Measurements from ENCODE around the gene FBXO40. TPM values are rescaled to one million over a fixed set of nuclear protein-coding genes. Genes with fewer than 3 reads are reported as not detected.

Gene FBXO40
- total RNA-seq, 2 donors from 2014 or later, result 81.6 to 187 TPM

DNA sequence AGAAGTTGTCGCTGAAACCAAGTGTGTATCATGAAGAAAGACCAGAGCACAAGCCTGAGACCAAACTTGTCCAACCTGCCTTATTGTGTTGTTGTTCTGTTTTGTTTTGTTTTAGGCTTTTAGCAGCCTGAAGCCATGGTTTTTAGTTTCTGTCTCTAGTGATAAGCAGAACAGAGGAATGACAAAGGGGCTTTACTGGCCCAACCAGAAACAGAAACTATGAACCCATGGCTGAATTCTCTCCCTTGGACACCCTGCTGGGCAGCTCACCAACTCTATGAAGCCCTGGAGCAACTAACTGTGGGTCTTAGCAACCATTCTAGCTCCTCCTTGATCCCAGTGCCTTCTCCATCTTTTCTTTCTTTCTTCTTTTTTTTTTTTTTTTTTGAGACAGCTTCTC lies 37.2 kb downstream of the FBXO40 start:
- Histone ChIP-seq H3K4me1 (peaks cover 0 to 13% of the 10 kb centered on the region in 2 donors), H3K4me3 (no peak overlapping the region), H3K36me3 (peaks cover 20% of the 10 kb centered on the region), H3K27ac (peak overlapping the region; percentile 36 to 84), H3K27me3 (no peaks in the 10 kb centered on the region), H3K9me3 (no peaks in the 10 kb centered on the region)
- DNase-seq (ENCODE audit: low spot score), result no peak
- TF ChIP-seq, protein P1, sequence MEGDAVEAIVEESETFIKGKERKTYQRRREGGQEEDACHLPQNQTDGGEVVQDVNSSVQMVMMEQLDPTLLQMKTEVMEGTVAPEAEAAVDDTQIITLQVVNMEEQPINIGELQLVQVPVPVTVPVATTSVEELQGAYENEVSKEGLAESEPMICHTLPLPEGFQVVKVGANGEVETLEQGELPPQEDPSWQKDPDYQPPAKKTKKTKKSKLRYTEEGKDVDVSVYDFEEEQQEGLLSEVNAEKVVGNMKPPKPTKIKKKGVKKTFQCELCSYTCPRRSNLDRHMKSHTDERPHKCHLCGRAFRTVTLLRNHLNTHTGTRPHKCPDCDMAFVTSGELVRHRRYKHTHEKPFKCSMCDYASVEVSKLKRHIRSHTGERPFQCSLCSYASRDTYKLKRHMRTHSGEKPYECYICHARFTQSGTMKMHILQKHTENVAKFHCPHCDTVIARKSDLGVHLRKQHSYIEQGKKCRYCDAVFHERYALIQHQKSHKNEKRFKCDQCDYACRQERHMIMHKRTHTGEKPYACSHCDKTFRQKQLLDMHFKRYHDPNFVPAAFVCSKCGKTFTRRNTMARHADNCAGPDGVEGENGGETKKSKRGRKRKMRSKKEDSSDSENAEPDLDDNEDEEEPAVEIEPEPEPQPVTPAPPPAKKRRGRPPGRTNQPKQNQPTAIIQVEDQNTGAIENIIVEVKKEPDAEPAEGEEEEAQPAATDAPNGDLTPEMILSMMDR (IDR thresholded peaks at IDR 0.05), result no peak

GRCh38 chr3:121637922-121638321 lies 44.7 kb downstream of the FBXO40 start:
- Histone ChIP-seq H3K9me3 (no peaks in the 10 kb centered on the region), H3K36me3 (no peaks in the 10 kb centered on the region), H3K4me3 (no peak overlapping the region), H3K27me3 (no peaks in the 10 kb centered on the region), H3K4me1 (no peaks in the 10 kb centered on the region), H3K27ac (no peak overlapping the region)
- TF ChIP-seq, protein P1 (IDR thresholded peaks at IDR 0.05), result no peak
- DNase-seq (ENCODE audit: low spot score), result no peak

DNA sequence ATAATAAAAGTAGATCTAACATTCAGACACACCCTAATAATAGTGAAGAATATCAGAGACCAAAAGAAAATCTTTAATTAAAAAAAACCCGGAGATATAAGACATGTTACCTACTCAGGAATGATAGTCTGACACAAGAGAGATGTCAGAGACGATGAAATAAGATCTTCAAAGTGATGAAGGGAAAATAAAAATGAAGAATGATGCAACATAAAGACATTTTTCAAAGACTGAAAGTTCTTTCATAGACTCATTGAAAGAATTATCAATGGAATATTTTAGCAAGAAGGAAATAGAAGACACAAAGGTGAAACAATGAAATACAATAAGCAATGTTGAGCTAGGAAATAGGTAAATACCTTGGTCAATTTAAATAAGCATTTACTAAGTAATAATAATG lies 47.9 kb downstream of the FBXO40 start:
- no peaks in the 10 kb centered on the region for H3K9me3 ChIP-seq
- TF ChIP-seq, protein P1 (IDR thresholded peaks at IDR 0.05), result no peak
- no peaks in the 10 kb centered on the region for H3K27me3 ChIP-seq
- no peak for DNase-seq (ENCODE audit: low spot score)
- no peak overlapping the region for H3K27ac ChIP-seq
- H3K4me1 ChIP-seq, result no peaks in the 10 kb centered on the region
- H3K36me3 ChIP-seq, result no peaks in the 10 kb centered on the region
- H3K4me3 ChIP-seq, result no peak overlapping the region

- no peak for DNase-seq (ENCODE audit: low spot score)
- Histone ChIP-seq H3K27ac (peak overlapping the region in 1 of 2 donors; percentile 8), H3K4me3 (no peak overlapping the region), H3K9me3 (no peaks in the 10 kb centered on the region), H3K4me1 (peaks cover 0 to under 1% of the 10 kb centered on the region in 2 donors), H3K36me3 (no peaks in the 10 kb centered on the region), H3K27me3 (no peaks in the 10 kb centered on the region)
- TF ChIP-seq, protein P1 (IDR thresholded peaks at IDR 0.05), result no peak
These were observed 49.6 kb downstream of the FBXO40 start for GRCh38 chr3:121642601-121643314.

GRCh38 chr3:121645054-121645453 lies 51.9 kb downstream of the FBXO40 start:
- Histone ChIP-seq H3K4me3 (no peak overlapping the region), H3K27me3 (no peaks in the 10 kb centered on the region), H3K27ac (no peak overlapping the region), H3K9me3 (peaks cover 0 to 6% of the 10 kb centered on the region in 2 donors), H3K4me1 (peaks cover 0 to 14% of the 10 kb centered on the region in 2 donors), H3K36me3 (no peaks in the 10 kb centered on the region)
- TF ChIP-seq, protein P1 (IDR thresholded peaks at IDR 0.05), result no peak
- no peak for DNase-seq (ENCODE audit: low spot score)
